Fibroblast of skin of abdomen (primary cell): ENCODE data around the gene IYD.

Experiments used
- DNase-seq: peaks from one replicate; pipeline ENCODE4 v3.0.0-alpha.2; 2013

Gene IYD

GRCh38 chr6:150395388-150396009 is 26.7 kb downstream of the IYD start:
- peak; percentile 64 for DNase-seq

- peak; percentile 97 for DNase-seq
Measured at GRCh38 chr6:150403458-150404246, 34.8 kb downstream of the IYD start.

- DNase-seq: no peak
Measured at GRCh38 chr6:150406948-150407347, 38.1 kb downstream of the IYD start.

- no peak for DNase-seq
Measured at GRCh38 chr6:150408842-150409241, 40.0 kb downstream of the IYD start.

- DNase-seq: peak; percentile 18
Measured at GRCh38 chr6:150409576-150410066, 40.8 kb downstream of the IYD start.

GRCh38 chr6:150410399-150410798 is 41.6 kb downstream of the IYD start:
- no peak for DNase-seq

GRCh38 chr6:150410906-150411305 is 42.1 kb downstream of the IYD start:
- peak; percentile 45 for DNase-seq

- DNase-seq: peak; percentile 10
Measured at GRCh38 chr6:150412221-150412620, 43.4 kb downstream of the IYD start.

GRCh38 chr6:150413198-150413597 is 44.4 kb downstream of the IYD start:
- DNase-seq: no peak

GRCh38 chr6:150413781-150414281 is 45.0 kb downstream of the IYD start:
- no peak for DNase-seq

- no peak for DNase-seq
Measured at GRCh38 chr6:150416128-150416527, 47.3 kb downstream of the IYD start.

GRCh38 chr6:150417250-150417649 is 48.4 kb downstream of the IYD start:
- no peak for DNase-seq

GRCh38 chr6:150417899-150418826 is 49.4 kb downstream of the IYD start:
- DNase-seq: peak; percentile 91

GRCh38 chr6:150418827-150419594 is 50.2 kb downstream of the IYD start:
- peak; percentile 61 for DNase-seq

GRCh38 chr6:150420428-150420827 is 51.6 kb downstream of the IYD start:
- DNase-seq: no peak

GRCh38 chr6:150420926-150421325 is 52.1 kb downstream of the IYD start:
- DNase-seq: no peak

- no peak for DNase-seq
Measured at GRCh38 chr6:150425508-150425907, 56.7 kb downstream of the IYD start.

GRCh38 chr6:150426198-150426597 is 57.4 kb downstream of the IYD start:
- no peak for DNase-seq

GRCh38 chr6:150427037-150427602 is 58.3 kb downstream of the IYD start:
- no peak for DNase-seq

GRCh38 chr6:150427843-150428242 is 59.0 kb downstream of the IYD start:
- DNase-seq: no peak

- DNase-seq: no peak
Measured at GRCh38 chr6:150430815-150431214, 62.0 kb downstream of the IYD start.

- DNase-seq: no peak
Measured at GRCh38 chr6:150435360-150435759, 66.5 kb downstream of the IYD start.
